AG04450 (cell line): Measurements from ENCODE around the gene SETD9. TPM values are rescaled to one million over a fixed set of nuclear protein-coding genes. Genes with fewer than 3 reads are reported as not detected.

Source experiments
- CTCF ChIA-PET: fragments of 300-600, 350-600 bp; formaldehyde crosslinking; extraction: SDS; loops from one replicate; lab custom pipeline; 2022; ENCODE audit warnings: antibody characterized with exemption, inconsistent platforms; lab: Charles Lee
- POLR2A ChIA-PET: fragments of 350-600 bp; formaldehyde crosslinking; extraction: SDS; loops from one replicate; lab custom pipeline; 2021; ENCODE audit warnings: antibody characterized with exemption, inconsistent platforms; lab: Yijun Ruan, JAX
- DNase-seq: peaks from one replicate; pipeline ENCODE4 v3.0.0-alpha.2; 2011; ENCODE audit warnings: low read depth, low spot score
- H3K27ac ChIP-seq: one replicate; pipeline ENCODE4 v1.5.1; 2012; ENCODE audit warnings: low read depth, low read length, control low read depth
- H3K27me3 ChIP-seq: one replicate; pipeline ENCODE4 v1.6.0; 2012; ENCODE audit warnings: low read length; ENCODE audit not compliant: control insufficient read depth, insufficient read depth
- H3K4me3 ChIP-seq: 2 replicates; pipeline ENCODE4 v1.5.1; 2011; ENCODE audit warnings: mild to moderate bottlenecking, low read depth, low read length, control low read depth
- H3K9me3 ChIP-seq: 2 replicates; pipeline ENCODE4 v1.5.1; 2012; ENCODE audit warnings: low read length; ENCODE audit not compliant: control insufficient read depth, insufficient read depth
- CTCF ChIP-seq: IDR thresholded peaks from 2 replicates; pipeline ENCODE4 v1.5.1; 2011; ENCODE audit warnings: low read depth, low read length, control low read depth, inconsistent platforms
- polyA plus RNA-seq: library from polyadenylated mRNA; depleted of rRNA; stranded (reverse); fragments of >200 nt; gene quantifications from 2 replicates; pipeline ENCODE4 v1.2.3, GENCODE V29; 2011

Gene SETD9
- polyA plus RNA-seq, 1 experiment, result 12.1 TPM

DNA sequence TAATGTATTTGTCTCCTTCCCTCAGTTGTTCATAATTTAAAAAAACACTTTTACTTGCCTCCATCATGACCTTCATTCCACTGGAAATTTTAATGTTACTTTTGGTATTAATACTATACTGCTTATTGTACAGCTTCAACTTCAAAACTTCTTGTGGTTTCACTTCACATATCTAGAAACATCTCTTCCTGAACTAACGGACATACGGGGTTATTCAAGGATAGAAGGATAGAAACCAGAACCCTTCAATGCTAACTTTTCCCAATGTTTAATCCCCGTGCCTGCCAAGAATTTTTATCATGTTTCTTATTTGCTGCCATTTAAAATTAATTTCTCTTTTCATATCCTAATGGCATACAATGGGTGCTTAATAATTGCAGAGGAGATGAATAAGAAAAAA is 36.3 kb upstream of the SETD9 start:
- H3K27me3 ChIP-seq, result no peaks in the 10 kb centered on the region
- no peak overlapping the region for H3K4me3 ChIP-seq
- no peak for DNase-seq
- no peak for TF ChIP-seq CTCF
- POLR2A ChIA-PET, result no interaction called here
- CTCF ChIA-PET, result interaction anchor here (1.0 to 1.3 kb wide), 2 partner anchors 28 to 300 kb away, joined by 3 read pairs; no protein-coding TSS in a partner anchor
- H3K27ac ChIP-seq, result no peak overlapping the region
- no peaks in the 10 kb centered on the region for H3K9me3 ChIP-seq

- DNase-seq, result no peak
- POLR2A ChIA-PET, result no interaction called here
Measured at GRCh38 chr5:56876327-56876726, 33.1 kb upstream of the SETD9 start.

DNA sequence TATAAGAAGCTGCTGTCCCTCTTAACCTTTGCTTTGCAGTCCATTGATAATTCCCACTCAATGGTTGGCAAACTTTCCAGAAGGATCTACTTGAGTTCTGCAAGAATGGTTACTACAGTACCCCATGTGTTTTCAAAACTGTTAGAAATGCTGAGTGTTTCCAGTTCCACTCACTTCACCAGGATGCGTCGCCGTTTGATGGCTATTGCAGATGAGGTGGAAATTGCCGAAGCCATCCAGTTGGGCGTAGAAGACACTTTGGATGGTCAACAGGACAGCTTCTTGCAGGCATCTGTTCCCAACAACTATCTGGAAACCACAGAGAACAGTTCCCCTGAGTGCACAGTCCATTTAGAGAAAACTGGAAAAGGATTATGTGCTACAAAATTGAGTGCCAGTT is 27.8 kb upstream of the SETD9 start:
- DNase-seq, result no peak
- Histone ChIP-seq H3K9me3 (no peaks in the 10 kb centered on the region), H3K27me3 (no peaks in the 10 kb centered on the region), H3K27ac (no peak overlapping the region), H3K4me3 (no peak overlapping the region)
- POLR2A ChIA-PET, result no interaction called here
- TF ChIP-seq CTCF, result no peak
- CTCF ChIA-PET, result no interaction called here

More at GRCh38 chr5:56876327-56876726, 33.1 kb upstream of the SETD9 start:
- Histone ChIP-seq H3K27ac (no peak overlapping the region), H3K9me3 (no peaks in the 10 kb centered on the region), H3K27me3 (no peaks in the 10 kb centered on the region), H3K4me3 (no peak overlapping the region)
- CTCF ChIA-PET, result no interaction called here
- TF ChIP-seq CTCF, result no peak

- CTCF ChIA-PET, result interaction anchor here (1.0 kb wide), 1 partner anchor 327 kb away, joined by 3 read pairs; no protein-coding TSS in a partner anchor
Measured at GRCh38 chr5:56893251-56893951, 16.0 kb upstream of the SETD9 start.

More at GRCh38 chr5:56893251-56893951, 16.0 kb upstream of the SETD9 start:
- no peak for TF ChIP-seq CTCF
- Histone ChIP-seq H3K27me3 (no peaks in the 10 kb centered on the region), H3K4me3 (no peak overlapping the region), H3K27ac (no peak overlapping the region), H3K9me3 (no peaks in the 10 kb centered on the region)
- DNase-seq, result no peak
- POLR2A ChIA-PET, result no interaction called here
